ENCODE measurements around the gene TM9SF4. TPM values are rescaled to one million over a fixed set of nuclear protein-coding genes. Genes with fewer than 3 reads are reported as not detected.
"Not testable (repeated sequence)": the region's sequence is repeated elsewhere in the genome, so short reads cannot be mapped to it uniquely, and the experiment has no call there.

Gene TM9SF4
- total RNA-seq, 1 donor from 2014 or later, result 27.0 TPM

GRCh38 chr20:32189691-32190615 lies 80.4 kb downstream of the TM9SF4 start:
- H3K36me3 ChIP-seq, result peaks cover 8% of the 10 kb centered on the region
- DNase-seq, result peak; percentile 50
- peak overlapping the region; percentile 78 for H3K4me3 ChIP-seq
- H3K27me3 ChIP-seq (ENCODE audit: low read depth), result no peaks in the 10 kb centered on the region
- peak overlapping the region; percentile 83 for H3K27ac ChIP-seq (replicated peaks)
- H3K4me1 ChIP-seq, result peaks cover 60% of the 10 kb centered on the region
- intact Hi-C loops (cut with micrococcal nuclease), result no loop called here
- peak; percentile 16 for TF ChIP-seq CTCF (IDR thresholded peaks at IDR 0.05; ENCODE audit: borderline replicate concordance)
- H3K9me3 ChIP-seq (replicated peaks), result no peaks in the 10 kb centered on the region

GRCh38 chr20:32190616-32191415 lies 81.3 kb downstream of the TM9SF4 start:
- intact Hi-C loops (cut with micrococcal nuclease), result no loop called here
- peak overlapping the region; percentile 83 for H3K27ac ChIP-seq (replicated peaks)

GRCh38 chr20:32191422-32191821 lies 81.9 kb downstream of the TM9SF4 start:
- H3K9me3 ChIP-seq (replicated peaks), result no peaks in the 10 kb centered on the region
- DNase-seq, result no peak
- no peaks in the 10 kb centered on the region for H3K27me3 ChIP-seq (ENCODE audit: low read depth)
- TF ChIP-seq CTCF (IDR thresholded peaks at IDR 0.05; ENCODE audit: borderline replicate concordance), result no peak
- intact Hi-C loops (cut with micrococcal nuclease), result no loop called here
- peaks cover 60% of the 10 kb centered on the region for H3K4me1 ChIP-seq
- H3K4me3 ChIP-seq, result no peak overlapping the region
- H3K36me3 ChIP-seq, result peaks cover 23% of the 10 kb centered on the region
- peak overlapping the region; percentile 18 for H3K27ac ChIP-seq (replicated peaks)

More at GRCh38 chr20:32190616-32191415, 81.3 kb downstream of the TM9SF4 start:
- TF ChIP-seq CTCF (IDR thresholded peaks at IDR 0.05; ENCODE audit: borderline replicate concordance), result no peak
- no peaks in the 10 kb centered on the region for H3K9me3 ChIP-seq (replicated peaks)
- H3K36me3 ChIP-seq, result peaks cover 17% of the 10 kb centered on the region
- DNase-seq, result no peak
- H3K4me3 ChIP-seq, result peak overlapping the region; percentile 78
- H3K27me3 ChIP-seq (ENCODE audit: low read depth), result no peaks in the 10 kb centered on the region
- H3K4me1 ChIP-seq, result peaks cover 60% of the 10 kb centered on the region

- peaks cover 27% of the 10 kb centered on the region for H3K36me3 ChIP-seq
- intact Hi-C loops (cut with micrococcal nuclease), result no loop called here
- no peaks in the 10 kb centered on the region for H3K9me3 ChIP-seq (replicated peaks)
- no peak overlapping the region for H3K4me3 ChIP-seq
- peaks cover 60% of the 10 kb centered on the region for H3K4me1 ChIP-seq
- no peak for DNase-seq
- peak overlapping the region; percentile 45 for H3K27ac ChIP-seq (replicated peaks)
- H3K27me3 ChIP-seq (ENCODE audit: low read depth), result no peaks in the 10 kb centered on the region
- TF ChIP-seq CTCF (IDR thresholded peaks at IDR 0.05; ENCODE audit: borderline replicate concordance), result no peak
These were observed 82.4 kb downstream of the TM9SF4 start for GRCh38 chr20:32191873-32192272.

- peaks cover 60% of the 10 kb centered on the region for H3K4me1 ChIP-seq
- peaks cover 35% of the 10 kb centered on the region for H3K36me3 ChIP-seq
- no peak overlapping the region for H3K4me3 ChIP-seq
- TF ChIP-seq CTCF (IDR thresholded peaks at IDR 0.05; ENCODE audit: borderline replicate concordance), result no peak
- H3K27me3 ChIP-seq (ENCODE audit: low read depth), result no peaks in the 10 kb centered on the region
- H3K9me3 ChIP-seq (replicated peaks), result no peaks in the 10 kb centered on the region
- no peak for DNase-seq
- peak overlapping the region; percentile 45 for H3K27ac ChIP-seq (replicated peaks)
- intact Hi-C loops (cut with micrococcal nuclease), result no loop called here
These were observed 83.2 kb downstream of the TM9SF4 start for GRCh38 chr20:32192698-32193097.

- H3K4me3 ChIP-seq; H3K27me3 ChIP-seq (ENCODE audit: low read depth); DNase-seq; intact Hi-C loops (cut with micrococcal nuclease); H3K9me3 ChIP-seq (replicated peaks): not testable (repeated sequence)
- peak overlapping the region; percentile 38 for H3K27ac ChIP-seq (replicated peaks)
- H3K4me1 ChIP-seq, result peaks cover 56% of the 10 kb centered on the region
- H3K36me3 ChIP-seq, result peaks cover 42% of the 10 kb centered on the region
These were observed 83.8 kb downstream of the TM9SF4 start for GRCh38 chr20:32193336-32193735.
